Smooth muscle cell (in vitro differentiated cells): Measurements from ENCODE around the gene SIM1. TPM values are rescaled to one million over a fixed set of nuclear protein-coding genes. Genes with fewer than 3 reads are reported as not detected.
A peak's percentile ranks its signal among the peaks of the same experiment; 100 is the strongest.

Experiments used
- DNase-seq: peaks from one replicate; lab custom pipeline; 2025; ENCODE audit not compliant: unreplicated experiment; lab: John Stamatoyannopoulos, UW
- H2AFZ ChIP-seq: fragments of 200-600 bp; sonication (generic); 2 replicates; pipeline ENCODE4 v1.6.0; 2016; ENCODE audit warnings: antibody characterized with exemption, low read depth, mild to moderate bottlenecking
- H3F3A ChIP-seq: fragments of 200-600 bp; sonication (generic); 2 replicates; pipeline ENCODE4 v1.6.0; 2017; ENCODE audit warnings: antibody characterized with exemption, low read depth
- H3K27ac ChIP-seq: fragments of 200-600 bp; sonication (generic); 2 replicates; pipeline ENCODE4 v1.5.1; 2016; ENCODE audit warnings: low read depth, mild to moderate bottlenecking
- H3K27me3 ChIP-seq: fragments of 200-600 bp; sonication (generic); 2 replicates; pipeline ENCODE4 v1.6.1; 2016; ENCODE audit warnings: low read depth, mild to moderate bottlenecking
- H3K36me3 ChIP-seq: fragments of 200-600 bp; sonication (generic); 2 replicates; pipeline ENCODE4 v1.5.1; 2016; ENCODE audit warnings: low read depth
- H3K4me1 ChIP-seq: fragments of 200-600 bp; sonication (generic); 2 replicates; pipeline ENCODE4 v1.5.1; 2016; ENCODE audit warnings: low read depth
- H3K4me2 ChIP-seq: fragments of 200-600 bp; sonication (generic); 2 replicates; pipeline ENCODE4 v1.6.0; 2016; ENCODE audit warnings: mild to moderate bottlenecking
- H3K4me3 ChIP-seq: fragments of 200-600 bp; sonication (generic); 2 replicates; pipeline ENCODE4 v1.5.1; 2016; ENCODE audit warnings: mild to moderate bottlenecking
- H3K79me2 ChIP-seq: fragments of 200-600 bp; sonication (generic); 2 replicates; pipeline ENCODE4 v1.6.0; 2016; ENCODE audit warnings: low read depth, mild to moderate bottlenecking
- H3K9ac ChIP-seq: fragments of 200-600 bp; sonication (generic); 2 replicates; pipeline ENCODE4 v1.6.0; 2016; ENCODE audit warnings: low read depth
- H3K9me3 ChIP-seq: fragments of 200-600 bp; sonication (generic); replicated peaks from 2 replicates; pipeline ENCODE4 v1.5.1; 2016; ENCODE audit warnings: low read depth
- H4K20me1 ChIP-seq: fragments of 200-600 bp; sonication (generic); 2 replicates; pipeline ENCODE4 v1.6.0; 2016; ENCODE audit warnings: low read depth
- CTCF ChIP-seq: fragments of 200-600 bp; sonication (generic); IDR thresholded peaks from 2 replicates; pipeline ENCODE4 v1.5.1; 2017; ENCODE audit warnings: borderline replicate concordance, mild to moderate bottlenecking, antibody characterized with exemption; ENCODE audit not compliant: insufficient read depth, poor library complexity, severe bottlenecking
- WGBS: methylation state at CpG from one replicate; pipeline ENCODE4 v1.1.7; 2016; ENCODE audit warnings: low lambda C conversion rate; 5-methylcytosine and 5-hydroxymethylcytosine counted together
- polyA plus RNA-seq: library from polyadenylated mRNA; unstranded; fragments of >200 nt; fragmentation: Nextera tagmentation; extraction: Ambion mirVana; gene quantifications from 2 replicates; pipeline ENCODE4 v1.2.1, GENCODE V29; 2016
- total RNA-seq: library from RNA; depleted of rRNA; stranded (reverse); fragments of >200 nt; gene quantifications from 2 replicates; pipeline ENCODE4 v1.2.3, GENCODE V29; 2014

The SIM1 gene
- total and polyA plus RNA-seq, 2 experiments from 2014 or later = not detected

DNA sequence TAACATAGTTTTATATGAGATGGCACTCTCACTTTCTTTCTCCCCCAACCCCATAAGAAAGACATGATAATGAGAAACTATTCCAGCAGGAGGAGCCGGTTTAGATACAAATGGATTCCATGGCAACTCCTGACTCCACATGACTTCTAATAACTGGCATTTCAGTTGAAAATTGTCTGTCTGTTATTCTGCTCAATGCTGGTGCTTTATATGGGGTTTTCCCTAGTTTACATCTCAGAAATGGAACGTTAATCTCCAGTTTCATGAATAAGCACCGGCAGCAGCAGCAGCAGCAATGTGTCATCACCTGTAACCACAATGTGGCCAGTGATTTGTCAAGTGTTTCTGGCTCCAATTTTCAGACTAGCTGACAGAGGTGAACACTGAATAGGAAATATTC, 8.0 kb upstream of the SIM1 start:
- Histone ChIP-seq H3K4me1 (peaks cover 6% of the 10 kb centered on the region), H3K27ac (no peak overlapping the region), H3K79me2 (no peaks in the 10 kb centered on the region), H4K20me1 (no peaks in the 10 kb centered on the region), H3K4me2 (no peak overlapping the region), H3K36me3 (no peaks in the 10 kb centered on the region), H3K9me3 (no peaks in the 10 kb centered on the region), H3K4me3 (no peak overlapping the region), H3F3A (no peaks in the 10 kb centered on the region), H3K27me3 (peaks cover 80% of the 10 kb centered on the region), H3K9ac (no peak overlapping the region), H2AFZ (no peak overlapping the region)
- TF ChIP-seq CTCF = no peak
- no peak for DNase-seq
- 15% methylated on average over 3 of the region's 3 CpGs for WGBS

DNA sequence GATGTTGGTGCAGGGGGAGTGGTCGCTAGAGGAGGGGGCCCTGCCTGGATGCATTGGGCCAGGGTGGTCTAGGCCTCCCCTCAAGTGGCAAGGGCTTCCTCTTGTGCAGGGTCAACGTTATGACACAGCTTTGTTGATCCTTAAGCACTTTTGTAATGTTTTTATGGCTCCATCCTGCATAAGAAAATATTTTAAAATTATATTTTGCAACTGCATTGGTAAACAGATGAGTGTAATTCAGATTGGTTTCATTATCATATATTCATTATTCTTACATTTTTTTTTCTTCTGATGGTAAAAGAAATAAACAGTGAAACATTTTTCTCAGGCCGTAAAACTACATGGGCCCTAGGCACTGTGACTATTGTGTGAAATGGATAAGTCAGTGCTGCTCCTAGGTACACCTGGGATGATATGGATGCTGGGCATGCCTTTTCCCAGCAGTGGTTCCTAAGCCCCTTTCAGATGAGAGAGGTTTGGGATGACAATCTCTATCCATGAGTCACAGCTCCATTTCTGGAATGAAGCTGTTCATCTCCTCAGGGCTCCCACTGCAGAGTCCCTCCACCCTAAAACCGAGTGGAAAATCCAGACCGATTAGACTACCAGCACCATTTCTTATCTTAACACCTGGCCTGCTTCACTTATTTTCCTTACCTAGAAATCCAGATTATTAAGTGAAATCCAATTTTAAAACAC, 5.8 kb upstream of the SIM1 start:
- peaks cover 99% of the 10 kb centered on the region for H3K27me3 ChIP-seq
- H3K36me3 ChIP-seq = no peaks in the 10 kb centered on the region
- no peak overlapping the region for H3K4me2 ChIP-seq
- H3K4me1 ChIP-seq = peaks cover 9% of the 10 kb centered on the region
- H4K20me1 ChIP-seq = no peaks in the 10 kb centered on the region
- 78% methylated on average over 5 of the region's 5 CpGs for WGBS
- no peak overlapping the region for H3K9ac ChIP-seq
- no peak for DNase-seq
- H3K9me3 ChIP-seq = no peaks in the 10 kb centered on the region
- TF ChIP-seq CTCF = no peak
- H2AFZ ChIP-seq = no peak overlapping the region
- no peaks in the 10 kb centered on the region for H3K79me2 ChIP-seq
- H3K4me3 ChIP-seq = no peak overlapping the region
- no peaks in the 10 kb centered on the region for H3F3A ChIP-seq
- H3K27ac ChIP-seq = no peak overlapping the region

DNA sequence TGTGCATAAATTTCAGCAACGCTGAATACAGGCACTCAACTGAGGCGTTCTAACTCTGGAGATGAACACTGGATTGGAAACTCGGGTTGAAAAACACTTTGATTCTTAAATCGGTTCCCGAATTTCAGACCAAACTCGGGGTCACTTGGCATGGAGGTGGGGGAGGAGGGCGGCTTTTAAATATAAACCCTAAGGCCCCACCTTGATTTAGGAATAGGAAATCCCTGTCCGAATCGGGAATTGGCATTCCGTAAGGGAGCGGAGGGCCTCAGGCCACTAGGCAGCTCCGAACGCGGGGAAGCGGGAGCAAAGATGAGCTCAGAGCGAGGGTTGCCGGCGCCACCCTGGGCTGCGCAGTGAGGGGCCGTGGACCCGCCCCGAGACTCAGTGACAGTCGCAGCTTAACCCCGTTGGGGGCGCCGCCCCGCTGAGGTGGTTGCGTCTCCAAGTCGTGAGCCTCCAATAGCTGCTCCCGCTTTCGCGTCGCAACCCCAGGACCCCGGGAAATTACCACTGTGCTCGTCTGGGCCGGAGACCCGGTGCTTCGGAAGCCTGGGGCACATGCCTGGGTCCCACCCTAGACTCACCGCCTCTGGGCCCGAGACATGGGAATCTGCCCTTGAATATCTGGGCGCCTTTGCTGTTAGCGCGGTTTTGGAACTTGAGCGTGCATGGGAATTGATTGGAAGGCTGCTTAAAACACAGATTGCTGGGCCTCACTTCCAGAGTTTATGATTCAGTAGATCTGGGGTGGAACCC, 4.6 kb upstream of the SIM1 start:
- Histone ChIP-seq H3K4me1 (peaks cover 19% of the 10 kb centered on the region), H2AFZ (no peak overlapping the region), H3K9me3 (no peaks in the 10 kb centered on the region), H3K79me2 (no peaks in the 10 kb centered on the region), H3K27ac (no peak overlapping the region), H3K9ac (no peak overlapping the region), H3K4me3 (no peak overlapping the region), H3K4me2 (peak overlapping the region; percentile 59), H3F3A (no peaks in the 10 kb centered on the region), H3K27me3 (peaks cover 100% of the 10 kb centered on the region), H4K20me1 (no peaks in the 10 kb centered on the region), H3K36me3 (no peaks in the 10 kb centered on the region)
- WGBS = 7% methylated on average over 44 of the region's 44 CpGs
- no peak for DNase-seq
- TF ChIP-seq CTCF = no peak
